DOHH2 (cell line): Measurements from ENCODE around the gene TBC1D22A.

Experiments used
- H3F3A ChIP-seq: fragments of 200-600 bp; sonication (generic), shearing (Covaris generic); 2 replicates; pipeline ENCODE4 v1.6.0; 2016; ENCODE audit warnings: antibody characterized with exemption, mild to moderate bottlenecking; ENCODE audit not compliant: control insufficient read depth, insufficient read depth
- H3K27ac ChIP-seq: fragments of 200-600 bp; sonication (generic); 2 replicates; pipeline ENCODE4 v1.5.1; 2014; ENCODE audit warnings: low read depth, mild to moderate bottlenecking, low read length, moderate library complexity
- H3K27me3 ChIP-seq: fragments of 200-600 bp; sonication (generic); 2 replicates; pipeline ENCODE4 v1.6.1; 2014; ENCODE audit warnings: mild to moderate bottlenecking, low read length, mixed read lengths; ENCODE audit not compliant: control insufficient read depth
- H3K36me3 ChIP-seq: fragments of 200-600 bp; sonication (generic); 2 replicates; pipeline ENCODE4 v1.6.1; 2014; ENCODE audit warnings: mild to moderate bottlenecking, low read length, moderate library complexity, mixed read lengths; ENCODE audit not compliant: control insufficient read depth
- H3K4me1 ChIP-seq: fragments of 200-600 bp; sonication (generic); 2 replicates; pipeline ENCODE4 v1.6.1; 2014; ENCODE audit warnings: mild to moderate bottlenecking, low read length, mixed read lengths; ENCODE audit not compliant: control insufficient read depth
- H3K4me2 ChIP-seq: fragments of 200-600 bp; sonication (generic); 2 replicates; pipeline ENCODE4 v1.6.0; 2014; ENCODE audit warnings: mild to moderate bottlenecking, low read length, moderate library complexity
- H3K4me3 ChIP-seq: fragments of 200-600 bp; sonication (generic); 2 replicates; pipeline ENCODE4 v1.5.1; 2014; ENCODE audit warnings: mild to moderate bottlenecking, low read length, mixed read lengths
- H3K79me2 ChIP-seq: fragments of 200-600 bp; sonication (generic); 2 replicates; pipeline ENCODE4 v1.6.1; 2014; ENCODE audit warnings: mild to moderate bottlenecking, low read length, mixed read lengths; ENCODE audit not compliant: control insufficient read depth
- H3K9me2 ChIP-seq: fragments of 200-600 bp; sonication (generic); replicated peaks from 2 replicates; pipeline ENCODE4 v1.6.1; 2014; ENCODE audit warnings: mild to moderate bottlenecking, low read length, mixed read lengths; ENCODE audit not compliant: control insufficient read depth
- H3K9me3 ChIP-seq: fragments of 200-600 bp; sonication (generic); 2 replicates; pipeline ENCODE4 v1.6.1; 2014; ENCODE audit warnings: antibody characterized with exemption, low read length, mixed read lengths; ENCODE audit not compliant: control insufficient read depth, insufficient read depth
- H4K20me1 ChIP-seq: fragments of 200-600 bp; sonication (generic); 2 replicates; pipeline ENCODE4 v1.6.0; 2014; ENCODE audit warnings: low read depth, mild to moderate bottlenecking, antibody characterized with exemption, low read length, moderate library complexity; ENCODE audit not compliant: control insufficient read depth, insufficient read depth
- CTCF ChIP-seq: fragments of 200-600 bp; sonication (generic); IDR thresholded peaks from one replicate; pipeline ENCODE4 v1.5.1; 2014; ENCODE audit warnings: antibody characterized with exemption, mild to moderate bottlenecking, low read depth, low read length; ENCODE audit not compliant: poor library complexity, severe bottlenecking
- EZH2phosphoT487 ChIP-seq: fragments of 200-600 bp; sonication (generic); IDR thresholded peaks from 2 replicates; pipeline ENCODE4 v1.6.1; 2017; ENCODE audit warnings: borderline replicate concordance, mild to moderate bottlenecking, antibody characterized with exemption, low read length, moderate library complexity, mixed read lengths

The TBC1D22A gene

GRCh38 chr22:47113853-47114415 lies 351.5 kb downstream of the TBC1D22A start:
- no peaks in the 10 kb centered on the region for H3K4me1 ChIP-seq
- no peak for TF ChIP-seq CTCF
- TF ChIP-seq EZH2phosphoT487, result no peak
- no peak overlapping the region for H3K4me3 ChIP-seq
- H3K27ac ChIP-seq, result no peak overlapping the region
- no peaks in the 10 kb centered on the region for H3K79me2 ChIP-seq
- no peaks in the 10 kb centered on the region for H3K27me3 ChIP-seq
- no peaks in the 10 kb centered on the region for H4K20me1 ChIP-seq
- H3K4me2 ChIP-seq, result no peak overlapping the region
- H3K9me3 ChIP-seq, result no peaks in the 10 kb centered on the region
- no peaks in the 10 kb centered on the region for H3F3A ChIP-seq
- H3K36me3 ChIP-seq, result peaks cover 16% of the 10 kb centered on the region
- H3K9me2 ChIP-seq, result no peaks in the 10 kb centered on the region

GRCh38 chr22:47114813-47115517 lies 352.5 kb downstream of the TBC1D22A start:
- Histone ChIP-seq H3K27ac (no peak overlapping the region), H3K36me3 (peaks cover 16% of the 10 kb centered on the region), H3K4me2 (no peak overlapping the region), H3K9me2 (no peaks in the 10 kb centered on the region), H3K79me2 (no peaks in the 10 kb centered on the region), H3F3A (no peaks in the 10 kb centered on the region), H3K27me3 (no peaks in the 10 kb centered on the region), H3K9me3 (no peaks in the 10 kb centered on the region), H4K20me1 (no peaks in the 10 kb centered on the region), H3K4me3 (no peak overlapping the region), H3K4me1 (no peaks in the 10 kb centered on the region)
- no peak for TF ChIP-seq CTCF

GRCh38 chr22:47115518-47115890 lies 353.1 kb downstream of the TBC1D22A start:
- Histone ChIP-seq H3K9me2 (no peaks in the 10 kb centered on the region), H3K4me3 (no peak overlapping the region), H3K36me3 (peaks cover 16% of the 10 kb centered on the region), H3K27me3 (no peaks in the 10 kb centered on the region), H4K20me1 (no peaks in the 10 kb centered on the region), H3K79me2 (no peaks in the 10 kb centered on the region), H3K9me3 (no peaks in the 10 kb centered on the region), H3K4me1 (no peaks in the 10 kb centered on the region), H3K4me2 (no peak overlapping the region), H3K27ac (no peak overlapping the region), H3F3A (no peaks in the 10 kb centered on the region)
- TF ChIP-seq EZH2phosphoT487 (no peak), CTCF (no peak)
